Measurements from ENCODE around the gene HOMER3.

The HOMER3 gene

GRCh38 chr19:18901491-18901890, 39.5 kb downstream of the HOMER3 start:
- DNase-seq (ENCODE audit: low spot score), result no peak
- H3K27ac ChIP-seq, result peak overlapping the region; percentile 5
- CTCF ChIA-PET, result no interaction called here
- TF ChIP-seq CTCF (conservative IDR thresholded peaks at IDR 0.05; ENCODE audit: low read depth), result no peak
- POLR2A ChIA-PET (ENCODE audit: low non-redundant PET), result no interaction called here

GRCh38 chr19:18900700-18901481, 40.1 kb downstream of the HOMER3 start:
- no peak for TF ChIP-seq CTCF (conservative IDR thresholded peaks at IDR 0.05; ENCODE audit: low read depth)

GRCh38 chr19:18899624-18900560, 41.1 kb downstream of the HOMER3 start:
- TF ChIP-seq CTCF (conservative IDR thresholded peaks at IDR 0.05; ENCODE audit: low read depth), result no peak
- H3K27ac ChIP-seq, result no peak overlapping the region
- no peak for DNase-seq (ENCODE audit: low spot score)
- ChIA-PET CTCF (no interaction called here), POLR2A (ENCODE audit: low non-redundant PET) (interaction anchor here (0.5 kb wide), 1 partner anchor 29 kb away, joined by 3 read pairs; no protein-coding TSS in a partner anchor)

More at GRCh38 chr19:18900700-18901481, 40.1 kb downstream of the HOMER3 start:
- POLR2A ChIA-PET (ENCODE audit: low non-redundant PET), result no interaction called here
- CTCF ChIA-PET, result no interaction called here
- H3K27ac ChIP-seq, result peak overlapping the region; percentile 5
- no peak for DNase-seq (ENCODE audit: low spot score)

GRCh38 chr19:18898607-18899408, 42.2 kb downstream of the HOMER3 start:
- DNase-seq (ENCODE audit: low spot score), result no peak
- POLR2A ChIA-PET (ENCODE audit: low non-redundant PET), result no interaction called here
- CTCF ChIA-PET, result interaction anchor here (1.0 kb wide), 1 partner anchor 32 kb away, joined by 3 read pairs; no protein-coding TSS in a partner anchor
- no peak overlapping the region for H3K27ac ChIP-seq
- TF ChIP-seq CTCF (conservative IDR thresholded peaks at IDR 0.05; ENCODE audit: low read depth), result no peak

GRCh38 chr19:18898081-18898606, 42.9 kb downstream of the HOMER3 start:
- ChIA-PET POLR2A (ENCODE audit: low non-redundant PET) (no interaction called here), CTCF (interaction anchor here (1.0 kb wide), 1 partner anchor 32 kb away, joined by 3 read pairs; no protein-coding TSS in a partner anchor)

More at GRCh38 chr19:18898081-18898606, 42.9 kb downstream of the HOMER3 start:
- no peak for DNase-seq (ENCODE audit: low spot score)
- H3K27ac ChIP-seq, result no peak overlapping the region
- TF ChIP-seq CTCF (conservative IDR thresholded peaks at IDR 0.05; ENCODE audit: low read depth), result no peak

Data from RWPE1 (cell line).